ENCODE data around the gene RNF225. TPM values are rescaled to one million over a fixed set of nuclear protein-coding genes. Genes with fewer than 3 reads are reported as not detected.

The RNF225 gene
- total and polyA plus RNA-seq, 9 of the 15 experiments (the other 6 are each of a cell fraction or from before 2014, with no cell fraction given) = 0.33 TPM; not detected in 8

GRCh38 chr19:58408152-58409009 is 12.9 kb downstream of the RNF225 start, which contains the start of gene ZNF584 (continued):
- TF ChIP-seq KLF16 (IDR thresholded peaks at IDR 0.05) (peak; percentile 2; the same call in 1 of the 2 replicates), ZNF766 (CRISPR knock-in tag; conservative IDR thresholded peaks at IDR 0.05) (0 out of 2 replicates have a peak, but pooled peaks have one; percentile 34), LEF1 (IDR thresholded peaks at IDR 0.05) (no peak), EP400 (IDR thresholded peaks at IDR 0.05) (peak; percentile 84), ZBTB17 (CRISPR knock-in tag; IDR thresholded peaks at IDR 0.05) (no peak), CBX2 (IDR thresholded peaks at IDR 0.05; ENCODE audit: insufficient read depth, low read length, poor library complexity, severe bottlenecking) (no peak), NFXL1 (CRISPR knock-in tag; IDR thresholded peaks at IDR 0.05) (no peak), NUFIP1 (IDR thresholded peaks at IDR 0.05; ENCODE audit: partially characterized antibody) (no peak), ZC3H11A (IDR thresholded peaks at IDR 0.05; ENCODE audit: low read depth, low read length) (no peak), ZNF764 (CRISPR knock-in tag; IDR thresholded peaks at IDR 0.05; ENCODE audit: low read depth) (no peak), NONO (IDR thresholded peaks at IDR 0.05; ENCODE audit: low read depth in 2 of 2, low read length in 1 of 2) (peak; percentile 17 to 90; a peak in 2 of 4 replicates), HLTF (IDR thresholded peaks at IDR 0.05) (peak; percentile 23; the same call in 1 of the 2 replicates), ZNF77 (CRISPR knock-in tag; IDR thresholded peaks at IDR 0.05) (no peak), CREB1 (IDR thresholded peaks at IDR 0.05) (peak; percentile 66), CREB1 (CRISPR knock-in tag; IDR thresholded peaks at IDR 0.05) (peak; percentile 77; the same call in 1 of the 2 replicates), ARID2 (IDR thresholded peaks at IDR 0.05) (no peak), KHSRP (IDR thresholded peaks at IDR 0.05) (no peak), ZNF347 (CRISPR knock-in tag; IDR thresholded peaks at IDR 0.05; ENCODE audit: low read depth) (no peak), MECOM (CRISPR knock-in tag; IDR thresholded peaks at IDR 0.05) (no peak), THRAP3 (IDR thresholded peaks at IDR 0.05; ENCODE audit: borderline replicate concordance) (no peak), THRB (CRISPR knock-in tag; conservative IDR thresholded peaks at IDR 0.05) (no peak), TCF3 (CRISPR knock-in tag; IDR thresholded peaks at IDR 0.05) (no peak; the same call in 1 of the 2 replicates), ZNF778 (CRISPR knock-in tag; IDR thresholded peaks at IDR 0.05) (no peak), KDM1A (IDR thresholded peaks at IDR 0.05) (no peak), SMAD1 (IDR thresholded peaks at IDR 0.05; ENCODE audit: low read depth, low read length, partially characterized antibody) (peak; percentile 36)
- TF ChIP-seq, protein P1, sequence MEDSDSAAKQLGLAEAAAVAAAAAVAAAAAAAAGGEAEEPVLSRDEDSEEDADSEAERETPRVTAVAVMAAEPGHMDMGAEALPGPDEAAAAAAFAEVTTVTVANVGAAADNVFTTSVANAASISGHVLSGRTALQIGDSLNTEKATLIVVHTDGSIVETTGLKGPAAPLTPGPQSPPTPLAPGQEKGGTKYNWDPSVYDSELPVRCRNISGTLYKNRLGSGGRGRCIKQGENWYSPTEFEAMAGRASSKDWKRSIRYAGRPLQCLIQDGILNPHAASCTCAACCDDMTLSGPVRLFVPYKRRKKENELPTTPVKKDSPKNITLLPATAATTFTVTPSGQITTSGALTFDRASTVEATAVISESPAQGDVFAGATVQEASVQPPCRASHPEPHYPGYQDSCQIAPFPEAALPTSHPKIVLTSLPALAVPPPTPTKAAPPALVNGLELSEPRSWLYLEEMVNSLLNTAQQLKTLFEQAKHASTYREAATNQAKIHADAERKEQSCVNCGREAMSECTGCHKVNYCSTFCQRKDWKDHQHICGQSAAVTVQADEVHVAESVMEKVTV (CRISPR knock-in tag; IDR thresholded peaks at IDR 0.05) = 0 out of 2 replicates have a peak, but pooled peaks have one; percentile 1
- TF ChIP-seq, protein P2, sequence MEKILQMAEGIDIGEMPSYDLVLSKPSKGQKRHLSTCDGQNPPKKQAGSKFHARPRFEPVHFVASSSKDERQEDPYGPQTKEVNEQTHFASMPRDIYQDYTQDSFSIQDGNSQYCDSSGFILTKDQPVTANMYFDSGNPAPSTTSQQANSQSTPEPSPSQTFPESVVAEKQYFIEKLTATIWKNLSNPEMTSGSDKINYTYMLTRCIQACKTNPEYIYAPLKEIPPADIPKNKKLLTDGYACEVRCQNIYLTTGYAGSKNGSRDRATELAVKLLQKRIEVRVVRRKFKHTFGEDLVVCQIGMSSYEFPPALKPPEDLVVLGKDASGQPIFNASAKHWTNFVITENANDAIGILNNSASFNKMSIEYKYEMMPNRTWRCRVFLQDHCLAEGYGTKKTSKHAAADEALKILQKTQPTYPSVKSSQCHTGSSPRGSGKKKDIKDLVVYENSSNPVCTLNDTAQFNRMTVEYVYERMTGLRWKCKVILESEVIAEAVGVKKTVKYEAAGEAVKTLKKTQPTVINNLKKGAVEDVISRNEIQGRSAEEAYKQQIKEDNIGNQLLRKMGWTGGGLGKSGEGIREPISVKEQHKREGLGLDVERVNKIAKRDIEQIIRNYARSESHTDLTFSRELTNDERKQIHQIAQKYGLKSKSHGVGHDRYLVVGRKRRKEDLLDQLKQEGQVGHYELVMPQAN (IDR thresholded peaks at IDR 0.05; ENCODE audit: borderline replicate concordance) = peak; percentile 70; the same call in 1 of the 2 replicates
